Esophagus squamous epithelium (tissue), 4 donors: ENCODE measurements around the gene CLIC1.

Source experiments
- POLR2A ChIP-seq, 4 donors: fragments of 450-650 bp; IDR thresholded peaks; one replicate each; pipeline ENCODE4 v1.6.1; 2017; ENCODE audit warnings: antibody characterized with exemption in 4 of 4, mild to moderate bottlenecking in 4 of 4, moderate library complexity in 3 of 4
- TF ChIP-seq, protein P1 (sequence below), 6 experiments: fragments of 450-650 bp in 4 of 6; fragments of 200-600 bp in 2 of 6; sonication (generic) in 2 of 6; IDR thresholded peaks; one replicate each; pipeline ENCODE4 v1.5.1; 2016 to 2019; ENCODE audit warnings: antibody characterized with exemption in 6 of 6, mild to moderate bottlenecking in 4 of 6, moderate library complexity in 4 of 6

DNA sequence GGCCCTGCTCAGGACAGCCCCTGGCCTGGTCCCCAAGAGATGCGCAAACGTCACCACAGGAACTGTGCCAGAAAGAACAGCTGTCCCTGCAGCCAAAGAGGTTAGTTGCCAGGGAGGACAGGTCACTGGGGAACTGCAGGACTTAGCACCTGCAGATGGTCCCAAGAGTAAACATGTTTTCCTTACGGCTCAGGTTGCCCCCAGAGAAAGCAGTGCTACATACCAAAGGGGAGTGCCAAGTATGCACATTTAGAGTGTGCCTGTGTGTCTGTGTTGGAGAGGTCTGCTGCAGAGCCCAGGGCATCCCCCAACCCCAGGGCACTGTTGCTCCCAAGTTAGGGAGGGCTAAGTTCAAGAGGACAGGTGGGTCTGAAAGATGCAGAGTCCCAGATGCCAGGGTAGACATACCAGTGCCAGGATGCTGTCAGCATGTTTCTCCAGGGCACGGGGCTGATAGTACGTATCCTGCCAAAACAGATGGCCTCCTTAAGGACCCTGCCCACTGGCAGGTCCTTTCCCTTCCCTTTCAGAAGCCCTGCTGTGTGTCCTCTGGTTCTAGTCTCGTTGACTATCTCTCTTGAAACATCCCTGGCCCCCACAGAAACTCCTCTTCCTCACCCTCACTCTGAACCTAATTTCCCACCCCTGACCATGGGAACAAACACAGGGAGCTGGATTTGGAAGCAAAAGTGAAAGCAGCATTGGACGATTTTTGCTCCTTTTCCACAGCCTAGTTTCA, 34.5 kb downstream of the CLIC1 start:
- TF ChIP-seq, protein P1, sequence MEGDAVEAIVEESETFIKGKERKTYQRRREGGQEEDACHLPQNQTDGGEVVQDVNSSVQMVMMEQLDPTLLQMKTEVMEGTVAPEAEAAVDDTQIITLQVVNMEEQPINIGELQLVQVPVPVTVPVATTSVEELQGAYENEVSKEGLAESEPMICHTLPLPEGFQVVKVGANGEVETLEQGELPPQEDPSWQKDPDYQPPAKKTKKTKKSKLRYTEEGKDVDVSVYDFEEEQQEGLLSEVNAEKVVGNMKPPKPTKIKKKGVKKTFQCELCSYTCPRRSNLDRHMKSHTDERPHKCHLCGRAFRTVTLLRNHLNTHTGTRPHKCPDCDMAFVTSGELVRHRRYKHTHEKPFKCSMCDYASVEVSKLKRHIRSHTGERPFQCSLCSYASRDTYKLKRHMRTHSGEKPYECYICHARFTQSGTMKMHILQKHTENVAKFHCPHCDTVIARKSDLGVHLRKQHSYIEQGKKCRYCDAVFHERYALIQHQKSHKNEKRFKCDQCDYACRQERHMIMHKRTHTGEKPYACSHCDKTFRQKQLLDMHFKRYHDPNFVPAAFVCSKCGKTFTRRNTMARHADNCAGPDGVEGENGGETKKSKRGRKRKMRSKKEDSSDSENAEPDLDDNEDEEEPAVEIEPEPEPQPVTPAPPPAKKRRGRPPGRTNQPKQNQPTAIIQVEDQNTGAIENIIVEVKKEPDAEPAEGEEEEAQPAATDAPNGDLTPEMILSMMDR (IDR thresholded peaks at IDR 0.05) = no peak
- TF ChIP-seq POLR2A (IDR thresholded peaks at IDR 0.05) = no peak
